GM18526 (cell line): Measurements from ENCODE around the gene IQSEC3.

Source experiments
- POLR2A ChIP-seq: IDR thresholded peaks from 3 replicates; pipeline ENCODE4 v1.6.1; 2011; ENCODE audit not compliant: insufficient read length; ENCODE audit errors: extremely low read depth

Gene IQSEC3

DNA sequence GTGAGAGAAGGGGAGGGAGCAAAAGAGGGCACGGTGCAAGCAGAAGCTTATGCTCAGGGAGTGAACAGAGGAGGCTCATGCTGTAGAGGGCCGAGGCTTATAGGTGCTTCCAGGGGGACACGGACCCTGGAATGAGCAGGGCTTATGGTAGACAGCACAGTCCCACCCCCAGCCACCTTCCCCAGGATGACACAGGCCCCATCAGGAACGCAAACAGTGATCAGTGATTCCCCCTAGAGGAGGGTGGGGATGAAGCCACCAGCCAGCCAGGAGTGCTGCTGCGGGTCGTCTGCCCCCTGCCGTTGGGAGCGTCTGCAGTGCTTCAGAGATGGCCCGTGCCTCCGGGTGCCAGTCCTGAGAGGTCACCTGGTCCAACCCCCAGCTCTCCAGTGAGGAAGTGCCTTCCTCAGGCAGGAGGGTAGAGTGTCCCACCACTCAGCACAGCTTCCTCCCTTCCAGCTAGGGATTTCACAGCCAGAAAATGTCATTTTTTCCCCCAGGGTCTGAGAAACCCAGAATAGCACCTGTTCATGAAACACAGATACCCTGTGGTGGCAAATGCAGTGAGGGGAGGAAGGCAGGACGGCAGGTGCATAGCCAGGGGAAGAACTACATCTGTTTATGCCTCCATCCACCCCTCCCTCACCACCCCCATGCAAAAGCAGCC lies 86.6 kb downstream of the IQSEC3 start:
- no peak for TF ChIP-seq POLR2A

DNA sequence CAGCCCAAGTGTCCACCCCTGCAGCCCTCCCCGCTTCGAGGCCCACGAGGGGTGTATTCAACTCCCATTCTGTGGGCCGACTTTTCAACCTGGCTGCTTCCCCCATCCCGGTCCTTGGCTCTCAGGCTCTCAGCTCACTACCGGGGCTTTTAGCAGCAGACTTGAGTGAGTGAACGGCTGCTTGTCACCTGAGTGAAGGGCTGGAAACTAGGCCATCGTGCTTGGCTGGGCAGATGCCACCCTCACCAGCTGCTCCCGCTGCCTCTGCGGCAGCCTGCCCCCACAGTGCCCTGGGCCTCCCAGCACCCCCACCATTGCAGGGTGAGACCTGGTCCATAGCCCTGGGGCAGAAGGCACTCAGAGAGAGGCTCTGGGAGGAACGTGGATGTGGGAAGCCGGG lies 87.5 kb downstream of the IQSEC3 start:
- no peak for TF ChIP-seq POLR2A

DNA sequence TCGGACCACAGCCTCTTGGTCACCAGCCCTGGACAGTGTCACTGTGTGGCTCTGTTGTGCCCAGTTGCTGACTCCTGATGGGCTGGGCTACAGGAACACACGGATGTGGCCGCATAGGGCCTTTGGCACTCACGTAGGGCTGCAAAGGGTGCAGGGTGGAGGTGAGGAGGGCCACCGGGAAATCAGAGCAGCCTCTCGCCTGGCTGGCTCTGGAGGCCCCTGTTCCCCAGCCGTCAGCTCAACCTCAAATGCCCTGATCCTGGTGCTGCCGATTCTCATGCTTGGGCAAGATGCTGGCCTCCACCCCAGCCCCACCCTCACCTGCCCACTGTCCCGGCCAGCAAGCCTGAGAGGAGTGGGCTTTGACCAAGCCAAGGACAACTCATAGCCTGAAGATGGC lies 88.4 kb downstream of the IQSEC3 start:
- no peak for TF ChIP-seq POLR2A

DNA sequence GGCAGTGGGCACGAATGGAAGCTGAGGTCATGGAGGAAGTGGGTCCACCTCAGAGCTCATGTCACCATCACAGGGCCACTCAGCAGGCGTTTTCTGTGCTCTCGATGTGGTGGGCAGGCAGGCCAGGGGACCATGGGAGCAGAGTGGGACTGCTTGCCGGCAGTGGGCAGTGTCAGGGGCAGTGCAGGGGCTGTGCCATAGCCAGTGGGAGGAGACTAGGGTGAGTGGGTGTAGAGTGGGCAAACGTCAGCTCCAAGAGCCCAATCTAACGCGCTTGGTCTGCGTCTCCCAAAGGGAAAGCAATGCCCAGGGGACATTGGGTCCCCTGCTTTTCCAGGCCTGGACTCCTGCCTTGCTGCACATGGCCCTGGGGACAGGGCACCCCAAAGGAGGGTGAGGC lies 89.1 kb downstream of the IQSEC3 start:
- no peak for TF ChIP-seq POLR2A

DNA sequence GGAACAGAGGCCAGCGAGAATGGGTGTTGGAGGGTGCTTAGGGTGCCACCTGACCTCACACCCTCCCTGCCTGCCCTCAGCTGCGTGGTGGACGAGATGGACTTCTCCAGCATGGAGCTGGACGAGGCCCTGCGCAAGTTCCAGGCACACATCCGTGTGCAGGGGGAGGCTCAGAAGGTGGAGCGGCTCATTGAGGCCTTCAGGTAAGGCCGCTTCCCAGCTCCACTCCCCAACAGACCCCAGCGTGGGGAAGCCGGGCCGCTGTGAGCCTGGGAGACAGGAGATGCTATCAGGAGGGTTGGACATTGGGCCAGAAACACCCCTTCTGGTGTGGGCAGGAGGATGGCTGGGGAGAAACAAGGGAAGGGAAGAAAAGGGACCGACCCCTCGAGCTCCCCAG lies 90.4 kb downstream of the IQSEC3 start:
- no peak for TF ChIP-seq POLR2A

DNA sequence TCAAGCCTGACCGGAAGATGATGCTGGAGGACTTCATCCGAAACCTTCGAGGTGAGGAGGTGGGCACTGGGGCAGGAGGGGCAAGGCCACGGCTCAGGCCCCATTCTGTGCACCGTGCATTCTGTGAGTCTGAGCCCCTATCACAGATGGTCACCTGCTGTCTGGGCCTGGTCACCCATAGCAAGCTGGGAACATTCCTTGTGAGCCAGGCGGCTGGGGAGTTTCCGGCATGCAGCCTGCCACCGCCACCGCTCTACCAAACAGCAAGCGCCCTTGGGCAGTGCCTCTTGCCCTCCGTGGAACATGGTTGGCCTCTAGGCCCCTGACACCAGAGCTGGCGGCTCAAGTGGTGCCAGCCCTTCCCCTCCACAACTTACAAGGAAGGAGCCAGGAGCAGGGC lies 91.1 kb downstream of the IQSEC3 start:
- TF ChIP-seq POLR2A = no peak

DNA sequence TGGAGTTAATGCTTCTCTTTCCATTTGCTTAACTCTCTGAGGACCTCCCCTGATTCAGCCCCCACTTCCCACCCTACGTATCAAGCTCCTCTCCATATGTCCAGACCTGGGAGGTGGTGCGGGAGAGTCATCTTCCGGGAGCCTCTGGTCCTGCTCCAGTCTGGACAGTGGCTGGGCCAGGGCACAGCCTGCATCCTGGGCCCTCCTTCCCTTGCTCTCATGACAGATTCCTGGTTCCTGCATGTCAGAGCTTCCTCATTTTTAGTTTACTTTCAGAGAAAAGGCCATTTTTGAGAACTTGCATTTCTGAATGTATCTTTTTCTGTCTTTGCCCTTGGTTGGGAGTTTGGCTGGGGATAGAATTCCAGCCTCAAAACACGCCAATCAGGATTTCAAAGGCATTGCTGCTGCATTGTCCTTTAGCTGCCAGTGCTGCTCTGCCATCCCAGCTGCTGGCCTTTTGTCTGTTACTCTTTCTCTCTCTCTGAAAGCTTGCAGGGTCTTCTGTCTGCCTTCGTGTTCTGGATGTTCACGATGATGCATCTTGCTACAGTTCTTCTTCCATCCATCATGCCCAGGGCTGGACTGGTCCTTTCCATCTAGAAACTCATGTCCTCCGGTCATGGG lies 92.7 kb downstream of the IQSEC3 start:
- TF ChIP-seq POLR2A = no peak

DNA sequence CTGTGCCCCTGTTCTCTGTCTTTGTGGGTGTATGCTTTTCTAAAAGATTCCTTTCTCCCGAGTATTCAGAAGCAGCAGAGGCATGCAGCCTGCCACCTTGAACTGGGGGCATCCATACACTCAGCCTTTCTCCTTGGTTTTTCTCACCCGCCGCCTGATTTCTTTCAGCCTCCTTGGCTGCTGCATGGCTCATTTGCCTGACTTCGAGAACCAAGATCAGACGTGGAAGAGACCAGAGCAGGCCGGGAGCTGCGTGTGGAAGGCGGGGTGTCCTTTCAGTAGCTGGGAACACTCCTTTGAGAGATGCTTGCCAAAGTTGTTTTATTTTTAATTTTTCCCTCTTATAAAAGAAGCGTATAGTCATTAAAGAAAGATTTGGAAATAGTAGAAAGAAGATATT lies 94.3 kb downstream of the IQSEC3 start:
- TF ChIP-seq POLR2A = no peak

DNA sequence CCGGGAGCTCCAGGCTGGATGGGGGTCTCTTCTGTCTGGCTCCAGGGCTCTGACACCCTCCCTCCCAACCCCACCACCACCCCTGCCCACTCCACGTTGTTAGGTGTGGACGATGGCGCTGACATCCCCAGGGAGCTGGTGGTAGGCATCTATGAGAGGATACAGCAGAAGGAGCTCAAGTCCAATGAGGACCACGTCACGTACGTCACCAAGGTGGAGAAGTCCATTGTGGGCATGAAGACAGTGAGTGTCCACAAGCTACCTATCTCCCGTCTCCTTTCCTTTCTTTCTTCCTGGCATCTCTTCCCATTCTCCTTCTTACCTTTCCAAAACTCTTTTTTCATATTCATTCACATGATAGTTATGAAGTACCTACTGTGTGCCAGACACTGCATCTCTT lies 95.3 kb downstream of the IQSEC3 start:
- TF ChIP-seq POLR2A = no peak

DNA sequence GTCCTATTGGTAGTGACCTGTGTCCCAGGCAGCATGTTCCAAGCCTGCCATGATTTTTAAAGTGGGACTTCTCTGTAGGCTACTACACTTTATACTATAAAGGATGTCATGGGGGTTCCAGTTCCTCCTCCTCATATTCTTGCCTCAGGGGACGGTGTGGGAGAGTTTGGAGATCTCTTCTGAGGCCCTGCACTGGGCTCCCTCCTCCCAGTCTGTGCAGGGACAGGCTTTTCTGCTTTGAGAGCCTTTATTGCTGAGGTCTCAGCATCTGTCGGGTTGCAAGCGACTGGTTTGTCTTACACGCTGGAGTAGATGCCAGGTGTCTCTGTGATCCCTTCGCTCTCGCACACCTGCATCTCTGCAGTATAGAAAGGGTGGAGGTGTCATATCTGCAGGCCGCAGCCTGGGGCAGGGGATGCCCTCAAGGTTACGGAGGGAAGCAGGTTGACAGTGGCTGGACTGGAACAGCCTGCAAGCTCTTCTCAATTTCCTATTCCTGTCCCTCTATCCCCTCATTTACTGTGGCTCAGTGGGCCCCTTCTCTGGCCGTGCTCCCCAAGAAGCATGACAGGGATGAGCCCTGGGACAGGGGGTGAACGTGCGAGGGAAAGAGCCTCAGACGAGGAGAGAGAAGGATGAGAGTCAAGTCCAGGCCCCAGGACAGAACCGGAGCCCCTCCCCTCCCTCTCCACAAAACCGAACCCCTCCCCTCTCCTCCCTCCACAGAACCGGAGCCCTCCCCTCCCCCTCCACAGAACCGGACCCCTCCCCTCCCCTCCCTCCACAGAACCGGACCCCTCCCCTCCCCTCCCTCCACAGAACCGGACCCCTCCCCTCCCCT lies 96.1 kb downstream of the IQSEC3 start:
- TF ChIP-seq POLR2A = no peak

DNA sequence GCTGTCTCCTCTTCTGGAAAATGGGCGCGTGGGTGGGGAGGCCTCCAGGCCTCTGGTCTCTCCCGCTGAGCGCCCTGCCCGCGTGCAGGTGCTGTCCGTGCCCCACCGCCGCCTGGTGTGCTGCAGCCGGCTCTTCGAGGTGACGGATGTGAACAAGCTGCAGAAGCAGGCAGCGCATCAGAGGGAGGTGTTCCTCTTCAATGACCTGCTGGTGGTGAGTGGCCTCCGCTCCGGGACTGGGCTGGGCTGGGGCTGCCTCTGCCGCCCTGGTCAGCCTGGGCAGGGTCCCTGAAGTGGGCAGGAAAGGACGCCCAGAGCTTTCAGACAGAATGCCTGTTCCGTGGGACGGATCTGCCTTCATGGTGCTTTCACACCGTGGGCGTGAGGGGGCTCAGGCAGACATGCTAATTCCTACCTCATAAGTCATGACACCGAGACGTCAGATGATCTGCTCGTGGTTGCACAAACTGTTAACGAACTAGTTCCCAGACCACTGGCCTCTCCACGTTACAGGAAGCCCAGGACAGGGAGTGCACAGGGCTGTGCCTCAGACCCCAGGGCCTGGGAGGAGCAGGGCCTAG lies 96.9 kb downstream of the IQSEC3 start:
- TF ChIP-seq POLR2A = no peak

DNA sequence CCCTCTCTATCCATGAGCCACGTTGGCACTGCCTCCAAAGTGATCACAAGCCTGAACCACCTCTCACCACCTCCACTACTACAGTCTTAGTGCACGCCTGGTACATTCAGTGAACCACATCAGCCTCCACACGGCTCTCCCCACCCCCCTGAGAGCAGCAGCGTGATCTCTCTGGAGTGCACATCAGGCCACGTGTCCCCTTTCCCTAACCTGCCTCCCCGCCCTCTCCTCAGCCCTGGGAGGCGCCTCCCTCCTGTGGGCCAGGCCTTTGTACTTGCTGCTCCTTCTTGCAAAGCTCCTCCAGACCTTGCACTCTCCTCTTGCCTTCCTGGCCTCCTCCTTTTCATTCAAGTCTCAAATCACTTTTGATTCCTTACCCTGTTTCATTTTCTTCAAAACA lies 97.6 kb downstream of the IQSEC3 start:
- TF ChIP-seq POLR2A = no peak

DNA sequence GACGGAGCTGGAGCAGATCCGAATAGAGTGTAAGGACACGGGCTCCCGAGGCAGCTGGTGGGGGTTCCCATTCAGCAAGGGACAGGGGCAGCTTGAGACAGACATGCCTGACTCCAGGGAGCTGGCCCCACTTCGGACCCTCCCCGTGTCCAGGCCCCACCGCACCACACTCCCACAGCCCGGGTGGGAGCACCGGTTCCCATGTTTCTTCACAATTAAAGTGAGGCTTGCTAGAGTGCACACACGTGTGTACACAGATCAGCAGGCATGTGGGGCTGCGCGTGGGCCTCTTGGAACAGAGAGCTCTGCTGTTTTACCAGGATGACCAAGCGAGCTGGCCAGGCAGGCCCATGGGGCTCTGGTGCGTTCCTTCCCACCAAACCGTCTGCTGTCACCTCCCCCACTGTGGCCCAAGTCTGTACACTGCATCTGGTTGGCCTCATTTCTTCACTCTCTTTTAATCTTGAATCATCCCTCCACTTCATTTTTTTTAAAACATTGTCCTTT lies 99.3 kb downstream of the IQSEC3 start:
- no peak for TF ChIP-seq POLR2A

DNA sequence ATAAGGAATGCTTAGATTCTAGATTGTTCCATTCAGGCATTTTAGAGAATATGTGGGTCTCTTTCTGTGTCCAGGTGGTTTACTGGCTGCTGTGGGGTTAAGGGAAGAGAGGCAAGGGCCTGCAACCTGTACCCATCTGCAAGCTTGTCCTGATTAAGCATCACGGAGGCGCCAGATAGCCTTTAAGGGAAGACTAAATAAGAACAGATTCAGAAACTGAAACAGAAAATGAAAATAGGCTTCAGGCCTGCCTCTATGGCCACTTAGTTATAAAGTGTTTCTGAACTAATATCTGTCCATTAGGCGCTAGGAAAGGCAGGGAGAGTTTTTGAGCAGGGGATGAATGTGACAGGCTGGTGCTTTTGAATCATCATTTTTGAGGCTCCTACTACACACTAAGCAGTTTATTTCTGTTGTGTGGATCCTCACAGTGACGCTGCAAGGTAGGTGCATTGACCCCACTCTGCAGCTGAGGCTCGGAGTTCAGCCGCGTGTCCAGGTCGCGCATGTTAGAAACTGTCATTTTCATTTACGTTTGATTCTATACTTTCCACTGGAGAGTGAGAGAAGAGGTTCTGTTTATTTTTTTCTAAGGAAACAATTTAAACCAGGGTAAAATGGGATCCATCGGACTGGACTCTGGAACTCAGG lies 100.0 kb downstream of the IQSEC3 start:
- TF ChIP-seq POLR2A = no peak

DNA sequence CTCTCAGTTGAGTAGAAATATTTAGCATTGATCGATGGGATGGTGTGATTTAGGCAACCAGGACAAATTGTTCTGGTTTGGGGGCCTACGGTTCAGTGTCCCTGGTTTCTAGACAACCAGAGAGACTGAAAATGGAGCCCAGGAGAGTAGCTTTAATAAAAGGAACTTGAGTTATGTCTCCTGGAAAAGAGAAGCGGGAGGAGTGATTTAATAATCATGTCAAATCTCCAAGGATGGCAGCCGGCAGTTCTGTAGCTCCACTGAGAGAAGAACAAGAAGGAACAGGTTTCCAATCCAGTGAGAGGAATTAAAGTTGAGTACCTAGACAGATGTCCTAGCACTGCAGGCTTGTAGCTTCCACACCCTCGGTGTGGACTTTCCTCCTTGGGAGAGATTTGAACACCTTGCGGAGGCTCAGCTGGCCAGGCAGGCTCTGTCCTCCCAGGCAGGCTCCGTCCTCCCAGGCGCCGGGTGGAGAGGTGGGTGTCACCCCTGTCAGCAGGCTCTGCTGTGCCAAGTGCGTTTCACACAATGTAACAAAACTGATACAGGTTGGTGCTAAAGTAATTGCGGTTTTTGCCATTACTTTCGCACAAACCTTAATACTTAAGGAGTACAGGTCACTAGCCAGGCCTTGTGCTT lies 101.5 kb downstream of the IQSEC3 start:
- no peak for TF ChIP-seq POLR2A
